Pancreas (tissue), 10 donors: Measurements from ENCODE around the gene USP14. TPM values are rescaled to one million over a fixed set of nuclear protein-coding genes. Genes with fewer than 3 reads are reported as not detected.

ENCODE experiments used
- ATAC-seq, 4 donors: fragments of 200-7000 bp; cut with Tn5 transposase; one replicate each; pipeline versions ENCODE4 v1.8.0 to v1.9.1; 2020; ENCODE audit warnings: mild to moderate bottlenecking in 4 of 4, moderate library complexity in 4 of 4
- DNase-seq, 6 donors: peaks; one replicate each; pipeline ENCODE4 v3.0.0-alpha.2; 2020
- FAIRE-seq: peaks from 2 replicates; lab custom pipeline; 2012; peaks lifted over from hg19 to GRCh38; lab: Jason Lieb, UNC
- H3K27ac ChIP-seq, 4 donors: fragments of 200-600 bp; sonication (generic); 1 replicate in 3 of 4; 2 replicates in 1 of 4; pipeline versions ENCODE4 v1.5.0 to v1.8.0; 2020
- H3K27me3 ChIP-seq, 4 donors: fragments of 200-600 bp; one replicate each; pipeline ENCODE4 v1.8.0; 2021
- H3K36me3 ChIP-seq, 3 donors: fragments of 200-600 bp; sonication (generic) in 1 of 3; one replicate each; pipeline versions ENCODE4 v1.5.0 to v1.8.0; 2020 to 2021
- H3K4me1 ChIP-seq, 3 donors: fragments of 200-600 bp; one replicate each; pipeline ENCODE4 v1.8.0; 2021
- H3K4me3 ChIP-seq, 4 donors: fragments of 200-600 bp; sonication (generic) in 2 of 4; one replicate each; pipeline versions ENCODE4 v1.5.0 to v1.8.0; 2020 to 2021
- H3K9me3 ChIP-seq, 4 donors: fragments of 200-600 bp; one replicate each; pipeline ENCODE4 v1.8.0; 2021
- CTCF ChIP-seq, 4 donors: fragments of 200-600 bp; sonication (generic) in 3 of 4; IDR thresholded peaks; one replicate each; pipeline versions ENCODE4 v1.5.0 to v1.8.0; 2021; ENCODE audit warnings: antibody characterized with exemption in 4 of 4
- WGBS, 2 donors: extraction: QIAGEN DNeasy Blood & Tissue Kit; methylation state at CpG; one replicate each; pipeline ENCODE4 v1.1.7; 2013; 5-methylcytosine and 5-hydroxymethylcytosine counted together
- intact Hi-C, 3 donors: fragments of 100-400 bp; cut with DNase I; formaldehyde crosslinking; loops; one replicate each; pipeline versions ENCODE4 v1.11.1 to v1.14.2; 2022
- polyA plus RNA-seq, 2 donors: library from polyadenylated mRNA; stranded (reverse); fragments of 200-250 nt; gene quantifications; one replicate each; pipeline ENCODE4 v1.2.3, GENCODE V29; 2013
- total RNA-seq, 6 donors: library from RNA; stranded (reverse); fragmentation: NEBNext Ultra II Directional in 4 of 6; extraction: Animal tissue kit (Norgen Biotek cat#: 25700) in 4 of 6; gene quantifications; one replicate each; pipeline versions ENCODE4 v1.2.1 to v1.2.4, GENCODE V29; 2021 to 2023
- donor health status: healthy with polysubstance abuse.
- donor health status: DM: no; HTN: no; CAD: no; lungs with moderate emphysema.
- donor health status: DM: no; HTN: no; CAD: no.
- donor health status: control.
- donor health status: control.
- donor health status: Bipolar disorder and iron deficiency.
- donor health status: DM: yes; HTN: yes; CAD: no.
- donor health status: DM: no; HTN: no; CAD: no.
- donor health status: DM: no; HTN: no; CAD: no.
- donor health status: DM: yes; HTN: yes; CAD: no.

Gene USP14
- total and polyA plus RNA-seq, 8 donors, result 6.8 to 21.4 (median 15.5) TPM

DNA sequence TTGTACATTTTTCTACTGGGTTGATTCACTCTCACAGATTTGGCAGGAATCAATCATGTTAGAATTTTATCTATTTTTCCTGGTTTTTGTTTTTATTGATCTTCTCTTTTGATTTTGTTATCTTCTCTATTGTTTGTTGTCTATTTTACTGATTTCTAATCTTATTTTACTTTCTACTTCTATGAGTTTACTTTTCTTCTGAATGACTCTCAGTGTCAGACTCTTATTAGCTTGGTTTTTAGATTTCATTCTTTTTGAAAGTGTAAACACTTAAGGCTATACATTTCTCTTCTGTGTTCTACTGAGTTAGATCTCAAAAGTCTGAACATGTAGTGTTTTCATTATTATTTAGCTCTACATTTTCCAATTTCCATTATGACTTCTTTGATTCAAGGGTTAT, 62.4 kb downstream of the USP14 start:
- Histone ChIP-seq H3K4me1 (no peaks in the 10 kb centered on the region), H3K27ac (no peak overlapping the region), H3K4me3 (no peak overlapping the region), H3K9me3 (no peaks in the 10 kb centered on the region), H3K36me3 (peaks cover 0 to 43% (median 0%) of the 10 kb centered on the region in 3 donors), H3K27me3 (no peaks in the 10 kb centered on the region)
- DNase-seq (no peak), ATAC-seq (no peak), FAIRE-seq (peak; percentile 59)
- intact Hi-C loops, result no loop called here
- no peak for TF ChIP-seq CTCF (IDR thresholded peaks at IDR 0.05)

GRCh38 chr18:225745-226144, 67.4 kb downstream of the USP14 start:
- intact Hi-C loops, result no loop called here
- Histone ChIP-seq H3K27ac (no peak overlapping the region), H3K36me3 (peaks cover 0 to 17% (median 0%) of the 10 kb centered on the region in 3 donors), H3K9me3 (no peaks in the 10 kb centered on the region), H3K27me3 (no peaks in the 10 kb centered on the region), H3K4me3 (no peak overlapping the region), H3K4me1 (no peaks in the 10 kb centered on the region)
- TF ChIP-seq CTCF (IDR thresholded peaks at IDR 0.05), result no peak
- ATAC-seq, result no peak
- FAIRE-seq, result no peak
- no peak for DNase-seq
- 91 to 93% methylated on average over 4 of the region's 4 CpGs for WGBS, 2 donors

DNA sequence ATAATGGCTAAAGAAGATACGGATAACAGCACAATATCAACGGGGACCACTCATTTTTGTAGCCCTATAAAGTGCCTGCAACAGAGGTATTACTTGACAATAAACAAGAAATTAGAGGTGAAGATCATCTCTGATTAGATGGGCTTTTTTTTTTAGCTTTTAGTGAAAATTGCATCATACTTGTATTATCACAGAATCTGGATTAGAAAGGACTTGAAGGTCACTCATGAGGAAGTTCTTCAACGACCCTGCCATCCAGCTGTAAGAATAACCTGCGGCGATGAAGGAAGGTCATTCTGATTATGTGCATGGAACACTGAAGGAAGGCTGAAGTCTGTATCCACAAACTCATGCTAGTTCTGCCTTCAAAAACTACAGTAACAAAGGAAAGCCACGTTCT, 69.0 kb downstream of the USP14 start:
- ATAC-seq, result no peak
- TF ChIP-seq CTCF (IDR thresholded peaks at IDR 0.05), result no peak
- Histone ChIP-seq H3K4me3 (no peak overlapping the region), H3K27me3 (no peaks in the 10 kb centered on the region), H3K9me3 (no peaks in the 10 kb centered on the region), H3K4me1 (no peaks in the 10 kb centered on the region), H3K27ac (no peak overlapping the region), H3K36me3 (peaks cover 0 to 14% (median 0%) of the 10 kb centered on the region in 3 donors)
- WGBS, 2 donors, result 83% methylated on average over 6 of the region's 6 CpGs
- no peak for FAIRE-seq
- no peak for DNase-seq
- intact Hi-C loops, result no loop called here

DNA sequence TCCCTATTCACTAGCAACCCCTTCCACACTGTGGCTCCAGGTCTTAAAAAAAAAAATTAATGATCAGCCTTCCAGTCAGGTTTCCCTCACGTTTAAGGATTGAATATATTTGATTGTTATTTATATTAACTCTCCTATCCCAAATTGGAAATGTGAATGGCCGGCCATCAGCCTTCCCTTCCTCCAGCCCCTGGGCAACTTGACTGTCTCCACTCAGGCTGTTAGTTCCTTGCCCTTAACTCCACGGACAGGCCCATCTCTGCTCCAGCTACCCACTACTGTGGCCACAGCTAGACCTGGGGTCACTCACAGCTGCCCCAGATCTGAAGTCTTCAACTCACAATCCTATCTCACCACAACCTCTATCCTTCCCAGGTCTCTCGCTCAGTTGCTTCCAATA, 69.5 kb downstream of the USP14 start:
- Histone ChIP-seq H3K4me3 (no peak overlapping the region), H3K27me3 (no peaks in the 10 kb centered on the region), H3K36me3 (peaks cover 0 to 11% (median 0%) of the 10 kb centered on the region in 3 donors), H3K4me1 (no peaks in the 10 kb centered on the region), H3K9me3 (no peaks in the 10 kb centered on the region), H3K27ac (no peak overlapping the region)
- ATAC-seq, result no peak
- TF ChIP-seq CTCF (IDR thresholded peaks at IDR 0.05), result no peak
- no peak for DNase-seq
- no peak for FAIRE-seq
- 90 to 91% methylated on average over 4 of the region's 4 CpGs for whole genome bisulfite sequencing, 2 donors
- intact Hi-C loops, result no loop called here

DNA sequence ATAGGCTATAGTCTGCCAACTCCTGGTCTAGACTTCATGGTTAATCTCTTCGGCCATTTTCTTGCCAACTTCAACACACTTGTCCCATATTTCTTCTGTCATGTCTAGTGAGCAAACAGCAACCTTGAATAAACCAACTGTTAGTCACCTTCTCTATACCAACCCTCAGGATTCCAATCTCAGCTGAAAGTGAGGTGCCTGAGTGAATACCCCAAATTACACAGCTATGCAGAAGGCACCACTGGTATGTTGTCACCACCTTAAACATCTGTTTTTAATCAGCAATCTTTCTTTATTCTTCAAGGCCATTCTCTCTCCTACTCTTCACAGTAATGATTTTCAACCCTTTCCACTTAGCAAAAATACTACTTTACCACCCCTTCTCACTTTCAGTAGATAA, 70.2 kb downstream of the USP14 start:
- 72 to 81% methylated on average over 1 of the region's 1 CpG for WGBS, 2 donors
- H3K4me1 ChIP-seq, result no peaks in the 10 kb centered on the region
- intact Hi-C loops, result no loop called here
- TF ChIP-seq CTCF (IDR thresholded peaks at IDR 0.05), result no peak
- peaks cover 0 to 7% (median 0%) of the 10 kb centered on the region in 3 donors for H3K36me3 ChIP-seq
- H3K27me3 ChIP-seq, result no peaks in the 10 kb centered on the region
- FAIRE-seq (no peak), ATAC-seq (no peak), DNase-seq (no peak)
- no peak overlapping the region for H3K27ac ChIP-seq
- H3K9me3 ChIP-seq, result no peaks in the 10 kb centered on the region
- H3K4me3 ChIP-seq, result no peak overlapping the region
